ENCODE measurements around the gene KLF12. TPM values are rescaled to one million over a fixed set of nuclear protein-coding genes. Genes with fewer than 3 reads are reported as not detected.

KLF12 gene
- polyA plus RNA-seq, 2 donors = 0.54 to 0.69 TPM

DNA sequence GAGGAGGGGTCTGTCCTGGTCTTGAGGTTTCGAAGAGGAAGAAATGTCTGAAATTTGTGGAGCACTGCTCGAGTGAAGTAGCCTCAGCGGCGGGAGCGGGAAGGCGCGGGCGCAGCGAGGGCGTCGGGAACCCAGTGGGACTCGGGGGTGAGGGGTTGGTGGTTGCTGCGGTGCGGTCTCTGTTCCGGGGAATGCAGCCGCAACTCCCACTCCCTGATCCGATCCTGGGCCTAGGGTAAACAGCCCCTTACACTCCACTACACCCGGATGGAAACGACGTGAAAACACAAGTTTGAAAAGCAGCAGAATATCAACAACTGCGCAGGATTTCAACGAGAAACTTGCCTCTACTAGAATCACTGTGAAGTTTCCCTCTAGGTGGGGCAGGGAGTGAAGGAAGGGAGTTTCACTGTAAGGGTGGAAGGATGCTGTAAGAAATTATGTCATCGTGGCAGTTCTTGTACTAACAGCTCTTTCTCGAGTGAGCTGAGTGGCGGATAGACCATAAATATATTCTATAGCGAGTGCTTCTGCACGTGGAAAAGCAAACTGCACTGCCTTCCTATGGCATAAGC is 2.0 kb upstream of the KLF12 start:
- peaks cover 0 to 3% of the 10 kb centered on the region in 2 donors for H3K4me1 ChIP-seq (ENCODE audit: control insufficient read depth in 2 of 2, insufficient read depth in 2 of 2, low read length in 1 of 2)
- no peaks in the 10 kb centered on the region for H3K9me3 ChIP-seq (ENCODE audit: control insufficient read depth in 2 of 2, insufficient read depth in 1 of 2, low read depth in 1 of 2, low read length in 1 of 2)
- no peaks in the 10 kb centered on the region for H3K27me3 ChIP-seq (ENCODE audit: control insufficient read depth in 1 of 2, insufficient read depth in 2 of 2, low read length in 2 of 2)
- peak overlapping the region; percentile 76 to 86 for H3K4me3 ChIP-seq (ENCODE audit: low read depth in 1 of 2, low read length in 2 of 2)
- peak overlapping the region; percentile 79 to 88 for H3K27ac ChIP-seq (ENCODE audit: low read depth in 2 of 2, low read length in 1 of 2)
- H3K36me3 ChIP-seq (ENCODE audit: control insufficient read depth in 2 of 2, insufficient read depth in 2 of 2, low read length in 1 of 2) = no peaks in the 10 kb centered on the region
- 2% methylated on average over 27 of the region's 27 CpGs for WGBS, 2 donors

- Histone ChIP-seq H3K27ac (ENCODE audit: low read depth in 2 of 2, low read length in 1 of 2) (peak overlapping the region; percentile 79 to 88), H3K9me3 (ENCODE audit: control insufficient read depth in 2 of 2, insufficient read depth in 1 of 2, low read depth in 1 of 2, low read length in 1 of 2) (no peaks in the 10 kb centered on the region), H3K27me3 (ENCODE audit: control insufficient read depth in 1 of 2, insufficient read depth in 2 of 2, low read length in 2 of 2) (no peaks in the 10 kb centered on the region), H3K36me3 (ENCODE audit: control insufficient read depth in 2 of 2, insufficient read depth in 2 of 2, low read length in 1 of 2) (no peaks in the 10 kb centered on the region), H3K4me1 (ENCODE audit: control insufficient read depth in 2 of 2, insufficient read depth in 2 of 2, low read length in 1 of 2) (peaks cover 0 to 3% of the 10 kb centered on the region in 2 donors), H3K4me3 (ENCODE audit: low read depth in 1 of 2, low read length in 2 of 2) (peak overlapping the region; percentile 76 to 86)
- WGBS, 2 donors = 0 to 1% methylated on average over 50 to 72 of the region's 72 CpGs
Measured at GRCh38 chr13:74135326-74136083, 1.3 kb upstream of the KLF12 start.

DNA sequence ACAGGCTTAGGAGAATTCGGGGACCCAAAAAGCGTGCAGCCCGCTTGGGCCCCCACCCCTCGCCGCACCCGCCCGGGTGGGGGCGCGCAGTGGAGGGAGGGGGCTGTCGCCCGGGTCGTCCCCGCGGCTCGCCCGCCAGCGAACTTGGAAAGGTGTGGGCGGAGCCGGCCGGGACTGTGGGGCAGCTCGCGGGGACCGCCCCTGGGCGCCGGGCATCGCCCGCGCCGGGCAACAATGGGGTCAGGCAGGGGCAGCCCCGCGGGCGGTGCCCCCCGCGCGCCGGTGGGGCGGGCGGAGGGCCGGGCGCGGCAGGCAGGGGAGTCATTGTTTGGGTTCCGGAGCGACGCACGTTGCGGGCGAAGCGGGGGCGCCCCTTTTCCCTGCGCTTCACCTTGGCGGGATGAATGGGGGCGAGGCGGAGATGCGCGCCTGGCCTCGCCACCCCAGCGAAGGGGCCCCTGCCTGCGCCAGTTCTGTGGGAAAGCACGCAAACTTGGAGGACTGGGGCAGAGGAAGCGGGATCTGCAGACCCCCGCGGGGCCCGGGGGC is 647 bp upstream of the KLF12 start:
- 0% methylated on average over 55 to 63 of the region's 63 CpGs for WGBS, 2 donors
- Histone ChIP-seq H3K4me1 (ENCODE audit: control insufficient read depth in 2 of 2, insufficient read depth in 2 of 2, low read length in 1 of 2) (peaks cover 0 to 3% of the 10 kb centered on the region in 2 donors), H3K36me3 (ENCODE audit: control insufficient read depth in 2 of 2, insufficient read depth in 2 of 2, low read length in 1 of 2) (no peaks in the 10 kb centered on the region), H3K27me3 (ENCODE audit: control insufficient read depth in 1 of 2, insufficient read depth in 2 of 2, low read length in 2 of 2) (no peaks in the 10 kb centered on the region), H3K27ac (ENCODE audit: low read depth in 2 of 2, low read length in 1 of 2) (peak overlapping the region; percentile 79 to 88), H3K4me3 (ENCODE audit: low read depth in 1 of 2, low read length in 2 of 2) (peak overlapping the region; percentile 76 to 86), H3K9me3 (ENCODE audit: control insufficient read depth in 2 of 2, insufficient read depth in 1 of 2, low read depth in 1 of 2, low read length in 1 of 2) (no peaks in the 10 kb centered on the region)

DNA sequence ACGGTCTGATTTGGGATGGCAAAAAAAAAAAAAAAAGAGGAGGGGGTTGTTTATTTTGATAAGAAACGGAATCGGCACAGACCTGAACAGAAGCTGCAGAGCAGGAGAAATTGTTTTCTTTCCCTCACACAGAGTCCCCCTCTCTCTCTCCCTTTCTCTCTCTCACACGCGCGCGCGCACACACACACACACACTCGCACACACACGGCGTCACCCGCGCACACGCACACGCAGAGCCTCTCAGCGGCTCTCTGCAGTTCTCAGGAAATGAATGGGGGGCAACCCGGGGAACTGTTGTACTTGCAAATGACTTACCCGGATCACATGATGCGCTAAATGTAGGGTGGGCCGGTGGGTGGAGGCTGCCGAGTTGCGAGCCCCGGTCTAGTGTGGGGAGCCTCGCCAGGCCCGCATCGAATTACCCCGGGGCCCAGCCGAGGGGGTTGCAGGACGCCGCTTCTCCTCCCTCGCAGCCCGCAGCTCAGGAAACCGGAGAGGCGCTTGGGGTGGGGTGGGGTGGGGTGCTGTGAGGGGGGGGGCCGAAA is 475 bp downstream of the KLF12 start:
- Histone ChIP-seq H3K36me3 (ENCODE audit: control insufficient read depth in 2 of 2, insufficient read depth in 2 of 2, low read length in 1 of 2) (no peaks in the 10 kb centered on the region), H3K27ac (ENCODE audit: low read depth in 2 of 2, low read length in 1 of 2) (peak overlapping the region; percentile 56 to 88), H3K4me3 (ENCODE audit: low read depth in 1 of 2, low read length in 2 of 2) (peak overlapping the region; percentile 52 to 76), H3K27me3 (ENCODE audit: control insufficient read depth in 1 of 2, insufficient read depth in 2 of 2, low read length in 2 of 2) (no peaks in the 10 kb centered on the region), H3K4me1 (ENCODE audit: control insufficient read depth in 2 of 2, insufficient read depth in 2 of 2, low read length in 1 of 2) (peaks cover 0 to 3% of the 10 kb centered on the region in 2 donors), H3K9me3 (ENCODE audit: control insufficient read depth in 2 of 2, insufficient read depth in 1 of 2, low read depth in 1 of 2, low read length in 1 of 2) (no peaks in the 10 kb centered on the region)
- WGBS, 2 donors = 0 to 1% methylated on average over 30 to 35 of the region's 35 CpGs

- H3K36me3 ChIP-seq (ENCODE audit: control insufficient read depth in 2 of 2, insufficient read depth in 2 of 2, low read length in 1 of 2) = no peaks in the 10 kb centered on the region
- 2% methylated on average over 34 of the region's 34 CpGs for WGBS, 2 donors
- H3K4me1 ChIP-seq (ENCODE audit: control insufficient read depth in 2 of 2, insufficient read depth in 2 of 2, low read length in 1 of 2) = peaks cover 0 to 3% of the 10 kb centered on the region in 2 donors
- peak overlapping the region; percentile 28 to 76 for H3K4me3 ChIP-seq (ENCODE audit: low read depth in 1 of 2, low read length in 2 of 2)
- no peaks in the 10 kb centered on the region for H3K27me3 ChIP-seq (ENCODE audit: control insufficient read depth in 1 of 2, insufficient read depth in 2 of 2, low read length in 2 of 2)
- peak overlapping the region; percentile 48 to 61 for H3K27ac ChIP-seq (ENCODE audit: low read depth in 2 of 2, low read length in 1 of 2)
- H3K9me3 ChIP-seq (ENCODE audit: control insufficient read depth in 2 of 2, insufficient read depth in 1 of 2, low read depth in 1 of 2, low read length in 1 of 2) = no peaks in the 10 kb centered on the region
Measured at GRCh38 chr13:74132776-74133656, 1.2 kb downstream of the KLF12 start.

DNA sequence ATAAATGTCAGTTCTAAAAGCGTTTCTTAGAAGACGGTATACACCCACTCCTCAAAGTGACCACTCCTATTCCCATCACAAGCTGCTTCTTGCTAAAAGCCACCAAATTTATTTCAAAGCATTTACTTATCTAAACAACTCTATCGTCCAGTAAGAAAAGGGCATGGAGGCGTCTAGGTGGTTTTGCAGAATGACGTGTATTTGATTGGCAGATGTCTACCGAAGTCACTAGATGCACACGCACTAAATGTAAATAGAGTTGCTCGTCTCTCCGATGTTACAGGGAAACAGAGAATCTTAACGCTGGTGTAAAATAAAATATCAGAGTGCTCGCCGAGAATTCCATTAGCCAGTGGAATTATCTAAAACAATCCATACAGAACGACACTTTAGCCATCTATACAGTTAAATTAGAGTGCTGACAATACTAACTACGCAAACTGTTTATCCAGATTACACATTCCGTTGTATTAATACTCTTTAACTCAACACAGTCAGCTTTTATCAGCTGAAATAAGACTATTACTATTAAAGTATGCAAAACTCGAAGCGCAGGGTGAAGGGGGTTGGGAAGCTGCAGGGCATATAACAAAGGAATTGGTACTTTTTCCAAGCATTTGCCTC is 1.9 kb downstream of the KLF12 start:
- WGBS, 2 donors = 19 to 24% methylated on average over 17 of the region's 17 CpGs
- Histone ChIP-seq H3K36me3 (ENCODE audit: control insufficient read depth in 2 of 2, insufficient read depth in 2 of 2, low read length in 1 of 2) (no peaks in the 10 kb centered on the region), H3K4me1 (ENCODE audit: control insufficient read depth in 2 of 2, insufficient read depth in 2 of 2, low read length in 1 of 2) (peaks cover 0 to 3% of the 10 kb centered on the region in 2 donors), H3K4me3 (ENCODE audit: low read depth in 1 of 2, low read length in 2 of 2) (peak overlapping the region; percentile 28 to 76), H3K27ac (ENCODE audit: low read depth in 2 of 2, low read length in 1 of 2) (peak overlapping the region; percentile 48 to 61), H3K9me3 (ENCODE audit: control insufficient read depth in 2 of 2, insufficient read depth in 1 of 2, low read depth in 1 of 2, low read length in 1 of 2) (no peaks in the 10 kb centered on the region), H3K27me3 (ENCODE audit: control insufficient read depth in 1 of 2, insufficient read depth in 2 of 2, low read length in 2 of 2) (no peaks in the 10 kb centered on the region)

DNA sequence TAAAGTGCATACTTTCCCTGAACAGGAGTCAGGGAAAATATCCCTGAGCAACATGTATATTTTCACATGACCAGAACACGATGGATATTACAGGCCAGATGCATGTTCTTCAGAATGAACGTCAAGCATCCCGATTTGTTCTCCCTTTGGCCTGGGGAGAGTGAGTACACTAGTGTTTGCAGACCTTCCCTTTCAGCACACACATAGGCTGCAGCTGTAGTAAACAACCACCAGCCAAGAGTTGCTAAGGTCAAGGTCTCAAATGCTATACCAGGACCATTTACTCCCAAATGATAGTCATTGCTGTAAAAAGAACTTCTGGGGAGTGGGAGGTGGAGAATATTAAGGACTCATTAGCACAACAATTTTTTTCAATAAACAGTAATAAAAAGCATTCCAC is 3.0 kb downstream of the KLF12 start:
- WGBS, 2 donors = 36 to 45% methylated on average over 3 of the region's 3 CpGs
- peaks cover 0 to 3% of the 10 kb centered on the region in 2 donors for H3K4me1 ChIP-seq (ENCODE audit: control insufficient read depth in 2 of 2, insufficient read depth in 2 of 2, low read length in 1 of 2)

GRCh38 chr13:74129500-74130191 is 4.6 kb downstream of the KLF12 start:
- Histone ChIP-seq H3K9me3 (ENCODE audit: control insufficient read depth in 2 of 2, insufficient read depth in 1 of 2, low read depth in 1 of 2, low read length in 1 of 2) (no peaks in the 10 kb centered on the region), H3K27me3 (ENCODE audit: control insufficient read depth in 1 of 2, insufficient read depth in 2 of 2, low read length in 2 of 2) (no peaks in the 10 kb centered on the region), H3K4me3 (ENCODE audit: low read depth in 1 of 2, low read length in 2 of 2) (no peak overlapping the region), H3K4me1 (ENCODE audit: control insufficient read depth in 2 of 2, insufficient read depth in 2 of 2, low read length in 1 of 2) (no peaks in the 10 kb centered on the region), H3K36me3 (ENCODE audit: control insufficient read depth in 2 of 2, insufficient read depth in 2 of 2, low read length in 1 of 2) (no peaks in the 10 kb centered on the region), H3K27ac (ENCODE audit: low read depth in 2 of 2, low read length in 1 of 2) (peak overlapping the region in 1 of 2 donors; percentile 7)
- 68 to 69% methylated on average over 5 of the region's 5 CpGs for WGBS, 2 donors

More for the DNA sequence above, 3.0 kb downstream of the KLF12 start:
- Histone ChIP-seq H3K4me3 (ENCODE audit: low read depth in 1 of 2, low read length in 2 of 2) (no peak overlapping the region), H3K9me3 (ENCODE audit: control insufficient read depth in 2 of 2, insufficient read depth in 1 of 2, low read depth in 1 of 2, low read length in 1 of 2) (no peaks in the 10 kb centered on the region), H3K36me3 (ENCODE audit: control insufficient read depth in 2 of 2, insufficient read depth in 2 of 2, low read length in 1 of 2) (no peaks in the 10 kb centered on the region), H3K27me3 (ENCODE audit: control insufficient read depth in 1 of 2, insufficient read depth in 2 of 2, low read length in 2 of 2) (no peaks in the 10 kb centered on the region), H3K27ac (ENCODE audit: low read depth in 2 of 2, low read length in 1 of 2) (peak overlapping the region; percentile 15 to 33)
